ENCODE results near the gene LAMTOR3.

The LAMTOR3 gene

DNA sequence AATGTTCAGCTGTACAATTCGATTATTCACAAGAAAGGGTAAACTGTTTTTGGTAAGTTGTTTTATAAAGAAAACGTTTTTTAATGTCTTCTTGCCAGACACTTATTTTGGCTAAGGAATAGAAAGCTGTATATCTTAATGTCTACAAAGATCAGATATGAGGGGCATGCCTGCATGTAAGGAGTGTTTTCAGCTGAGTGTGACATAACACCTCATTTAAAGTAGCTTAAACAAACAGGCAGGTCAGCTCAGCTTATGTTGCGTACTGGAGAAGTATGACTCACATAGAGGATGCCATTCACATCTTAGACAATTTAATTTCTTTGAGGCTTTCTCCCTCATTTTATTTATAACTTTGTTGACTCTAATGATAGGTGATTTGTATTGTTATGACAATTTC is 30.4 kb downstream of the LAMTOR3 start:
- in situ Hi-C loops (cut with HindIII; ENCODE audit: low sequenced_read_pairs) = no loop called here

DNA sequence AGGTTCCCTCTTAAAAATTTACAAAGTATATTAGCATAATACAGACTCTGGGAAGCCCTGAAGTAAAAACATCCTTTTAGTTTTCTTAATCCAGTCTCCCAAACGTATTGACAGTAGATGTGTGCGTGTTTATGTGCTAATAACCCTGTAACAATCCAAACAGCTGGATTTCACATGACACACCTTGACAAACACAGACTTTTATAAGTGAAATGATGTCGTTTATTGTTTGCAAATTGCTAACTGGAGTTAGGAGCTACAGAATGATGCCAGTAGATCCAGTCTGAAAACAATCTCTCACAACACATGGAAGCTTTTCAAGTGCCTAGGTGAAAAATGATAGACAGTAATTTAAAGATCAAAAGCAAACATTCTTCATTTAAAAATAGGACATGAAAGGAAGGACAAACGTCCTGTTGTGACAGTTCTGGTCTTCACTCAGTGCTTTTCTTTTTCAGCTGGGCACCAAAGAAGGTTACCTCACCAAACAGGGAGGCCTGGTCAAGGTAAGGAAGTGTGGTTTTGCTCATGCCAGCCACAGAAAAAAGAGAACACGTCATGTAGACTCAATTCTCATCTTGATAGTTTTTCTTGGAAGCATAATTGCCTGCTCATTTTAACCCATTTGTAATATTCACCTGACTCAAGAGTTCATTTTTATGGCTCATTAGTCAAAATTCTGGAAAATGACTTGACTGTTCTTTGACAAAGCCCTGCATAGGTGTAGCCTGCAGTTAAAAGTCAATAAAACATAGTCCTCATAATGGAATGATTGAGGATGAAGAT is 32.9 kb downstream of the LAMTOR3 start:
- in situ Hi-C loops (cut with HindIII; ENCODE audit: low sequenced_read_pairs) = no loop called here

DNA sequence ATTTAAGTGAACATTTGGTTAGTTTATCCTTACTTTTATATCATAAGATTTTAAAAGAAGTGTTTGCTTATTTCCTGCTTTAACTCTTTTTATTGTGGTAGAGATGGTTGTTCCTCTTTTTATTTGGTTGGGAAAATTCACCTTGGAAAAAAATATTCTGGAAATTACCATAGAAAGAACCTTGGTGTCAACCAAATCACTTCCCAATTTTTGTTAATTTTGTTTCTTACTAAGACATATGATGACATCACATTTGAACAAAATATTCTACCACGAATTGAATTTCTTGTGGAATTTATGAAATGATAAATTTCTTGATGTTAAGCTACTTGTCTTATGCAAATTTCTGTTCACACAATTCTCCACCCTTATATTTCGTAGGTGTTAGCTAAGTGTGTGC is 33.7 kb downstream of the LAMTOR3 start:
- in situ Hi-C loops (cut with HindIII; ENCODE audit: low sequenced_read_pairs) = no loop called here

DNA sequence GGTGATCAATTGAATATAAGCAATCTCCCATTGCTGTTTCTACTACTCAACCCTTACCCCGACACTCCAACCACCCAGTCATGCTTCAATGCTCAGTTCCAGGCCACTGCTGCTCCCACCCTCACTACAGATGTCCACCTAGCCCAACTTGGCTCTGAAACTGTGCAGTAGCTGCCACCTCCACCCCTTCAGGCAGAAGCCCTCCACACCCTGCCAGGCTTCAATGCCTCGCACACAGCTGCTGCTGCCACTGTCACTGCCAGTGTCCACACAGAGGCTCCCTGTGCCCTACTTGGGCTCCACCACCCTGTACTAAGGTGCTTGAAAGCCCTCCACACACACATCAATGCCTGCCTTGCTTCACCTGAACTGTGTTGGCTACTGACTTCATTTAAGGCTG is 34.6 kb downstream of the LAMTOR3 start:
- in situ Hi-C loops (cut with HindIII; ENCODE audit: low sequenced_read_pairs) = no loop called here

DNA sequence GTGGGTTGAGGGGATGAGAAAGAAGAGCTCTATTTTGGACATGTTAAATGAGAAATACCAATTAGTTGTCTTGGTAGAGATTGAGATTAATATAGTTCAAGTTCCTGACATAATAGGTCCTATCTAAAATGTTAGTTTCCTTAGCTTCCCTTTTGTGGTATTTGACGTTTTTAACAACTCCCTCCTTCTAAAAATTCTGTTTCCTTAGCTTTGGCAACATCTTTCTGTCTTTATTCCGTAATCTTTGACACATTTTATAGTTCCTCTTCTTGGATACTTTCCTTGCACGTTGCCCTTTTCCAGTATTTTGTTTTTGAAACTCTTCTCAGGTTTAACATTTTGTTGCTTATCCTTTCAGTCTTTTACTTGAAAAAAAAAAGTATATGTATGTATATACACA is 36.9 kb downstream of the LAMTOR3 start:
- in situ Hi-C loops (cut with HindIII; ENCODE audit: low sequenced_read_pairs) = no loop called here

DNA sequence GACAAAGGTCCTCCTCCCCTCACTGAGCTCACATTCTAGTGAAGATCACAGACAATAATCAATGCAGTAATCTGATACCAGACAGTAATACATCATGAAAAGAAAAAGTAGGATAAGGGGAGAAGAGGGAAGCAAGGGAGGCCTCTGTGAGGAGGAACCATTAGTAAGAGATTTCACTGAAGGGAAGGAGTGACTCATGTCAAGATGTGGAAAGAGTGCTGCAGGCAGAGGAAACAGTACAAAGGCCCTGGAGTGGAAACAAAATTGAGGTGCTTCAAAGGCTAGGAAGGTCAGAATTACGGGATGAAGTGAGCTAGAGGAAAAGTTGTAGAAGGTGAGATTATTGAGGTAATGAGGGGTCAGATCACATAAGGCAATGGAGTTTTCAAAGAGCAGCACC is 38.1 kb downstream of the LAMTOR3 start:
- in situ Hi-C loops (cut with HindIII; ENCODE audit: low sequenced_read_pairs) = no loop called here

DNA sequence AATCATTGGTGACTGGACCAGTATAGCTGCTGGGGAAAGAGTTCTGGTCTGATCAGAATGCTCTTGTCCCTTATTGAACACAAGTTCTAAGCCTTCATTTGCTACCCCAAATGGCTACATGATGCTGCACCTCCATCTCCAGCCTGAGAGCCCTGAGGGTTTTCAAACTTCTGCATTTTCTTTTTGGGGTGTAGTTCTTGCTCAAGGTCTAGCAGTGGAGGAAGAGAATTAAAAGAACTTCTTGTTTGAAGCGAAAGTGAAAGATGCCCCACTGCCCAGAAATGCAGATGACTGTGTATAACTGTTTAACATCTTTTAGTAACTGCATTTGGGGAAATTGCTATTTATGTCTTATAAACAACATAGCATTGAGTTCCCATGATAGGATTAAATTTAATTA is 38.5 kb downstream of the LAMTOR3 start:
- in situ Hi-C loops (cut with HindIII; ENCODE audit: low sequenced_read_pairs) = no loop called here

DNA sequence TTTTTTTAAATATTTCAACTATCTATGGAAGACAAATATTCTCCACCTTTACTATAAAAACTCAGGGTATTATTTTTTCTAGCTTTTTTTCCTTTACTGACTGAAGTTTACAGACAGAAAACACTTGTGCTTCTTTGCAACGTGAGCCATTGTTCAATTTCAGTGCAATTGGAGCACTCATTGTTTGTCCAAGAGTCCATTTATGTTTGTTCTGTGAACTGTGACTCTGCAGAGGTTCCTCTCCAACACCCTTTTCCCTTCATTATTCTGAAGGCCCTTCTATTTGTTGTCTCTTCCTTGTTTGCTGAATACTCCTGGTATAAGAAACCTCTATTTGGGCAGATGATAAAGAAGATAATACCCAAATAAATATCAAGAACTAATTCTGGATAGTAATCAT is 40.2 kb downstream of the LAMTOR3 start:
- in situ Hi-C loops (cut with HindIII; ENCODE audit: low sequenced_read_pairs) = no loop called here

DNA sequence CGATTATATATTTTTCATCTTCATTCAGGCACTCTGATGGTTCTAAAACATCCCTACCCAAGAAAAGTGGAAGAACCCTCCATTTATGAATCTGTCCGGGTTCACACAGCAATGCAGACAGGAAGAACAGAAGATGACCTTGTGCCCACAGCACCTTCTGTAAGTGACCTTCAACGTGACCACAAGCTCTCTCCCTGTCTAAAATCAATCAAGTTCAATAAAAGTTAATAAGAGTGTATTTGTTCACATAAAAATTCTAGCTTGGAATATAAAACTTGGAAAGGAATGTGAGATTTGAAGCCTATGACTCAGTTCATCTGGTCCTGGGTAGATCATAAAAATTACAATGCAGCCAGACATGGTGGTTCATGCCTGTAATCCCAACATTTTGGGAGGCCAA is 41.0 kb downstream of the LAMTOR3 start:
- in situ Hi-C loops (cut with HindIII; ENCODE audit: low sequenced_read_pairs) = no loop called here

DNA sequence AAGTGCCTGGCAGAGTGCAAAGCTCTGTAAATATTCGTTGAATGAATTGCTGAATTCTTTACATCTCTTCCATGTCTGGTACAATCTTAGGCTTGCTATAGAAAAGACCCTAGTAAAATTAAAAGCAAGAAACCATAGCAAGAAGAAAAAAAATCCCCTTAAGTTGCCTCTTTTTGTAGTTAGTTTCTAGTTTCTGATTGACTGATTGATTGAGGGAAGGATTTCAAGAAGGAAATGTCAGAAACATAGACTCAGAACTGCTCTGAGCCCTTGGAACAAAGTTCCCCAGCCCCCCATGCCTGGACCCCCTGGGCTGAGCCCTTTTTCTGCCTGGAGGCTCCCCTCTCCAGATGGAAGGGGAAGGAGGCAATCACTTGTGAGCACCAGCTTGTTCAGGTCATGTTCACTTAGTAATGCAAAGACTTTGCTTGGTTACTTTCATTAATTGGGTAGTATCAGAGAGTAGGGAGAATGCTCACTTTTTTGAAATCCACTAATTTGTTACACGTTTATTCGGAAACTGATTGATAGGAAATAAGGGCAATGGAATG is 42.0 kb downstream of the LAMTOR3 start:
- in situ Hi-C loops (cut with HindIII; ENCODE audit: low sequenced_read_pairs) = no loop called here

DNA sequence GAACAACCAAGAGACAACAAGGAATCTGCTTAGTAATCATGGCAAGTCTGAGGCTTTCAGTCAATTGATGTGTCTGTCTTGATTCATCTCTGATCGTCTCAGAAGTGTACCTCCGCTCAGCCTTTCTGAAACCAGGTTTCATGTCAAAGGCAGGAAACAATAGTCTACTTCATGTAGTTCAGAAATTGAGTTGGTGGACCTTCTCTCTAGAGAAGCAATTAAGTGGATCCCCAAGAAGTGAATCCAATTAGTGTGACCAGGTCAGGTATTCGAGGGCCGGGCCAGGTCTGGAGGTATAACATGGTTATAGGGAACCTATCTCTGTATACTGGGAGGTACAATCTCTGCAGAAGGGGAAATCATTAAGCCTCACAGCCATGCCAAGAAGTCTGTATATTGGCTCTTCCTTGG is 45.6 kb downstream of the LAMTOR3 start:
- in situ Hi-C loops (cut with HindIII; ENCODE audit: low sequenced_read_pairs) = no loop called here

DNA sequence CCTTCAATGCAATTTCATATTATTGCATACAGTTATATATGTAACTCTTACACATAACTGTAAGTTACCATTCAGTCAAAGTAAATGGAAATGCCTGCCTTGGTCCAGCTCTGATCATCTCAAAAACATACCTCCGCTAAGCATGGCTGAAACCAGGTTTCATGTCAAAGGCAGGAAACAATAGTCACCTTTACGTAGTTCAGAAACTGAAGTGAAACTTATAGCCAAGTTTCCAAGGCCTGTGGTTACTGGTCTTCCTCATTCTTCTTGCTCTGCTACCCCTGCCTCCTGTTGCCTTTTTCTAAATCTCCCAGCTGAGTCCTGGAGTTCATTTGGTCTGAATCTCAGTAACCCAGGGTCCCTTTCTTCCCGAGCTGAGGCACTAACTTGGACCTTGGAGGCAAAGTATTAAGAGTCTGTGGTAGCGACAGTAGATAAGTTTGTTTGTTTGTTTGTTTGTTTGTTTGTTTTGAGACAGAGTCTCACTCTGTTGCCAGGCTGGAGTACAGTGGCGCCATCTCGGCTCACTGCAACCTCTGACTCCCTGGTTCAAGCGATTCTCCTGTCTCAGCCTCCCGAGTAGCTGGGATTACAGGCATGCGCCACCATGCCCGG is 46.8 kb downstream of the LAMTOR3 start:
- in situ Hi-C loops (cut with HindIII; ENCODE audit: low sequenced_read_pairs) = no loop called here

DNA sequence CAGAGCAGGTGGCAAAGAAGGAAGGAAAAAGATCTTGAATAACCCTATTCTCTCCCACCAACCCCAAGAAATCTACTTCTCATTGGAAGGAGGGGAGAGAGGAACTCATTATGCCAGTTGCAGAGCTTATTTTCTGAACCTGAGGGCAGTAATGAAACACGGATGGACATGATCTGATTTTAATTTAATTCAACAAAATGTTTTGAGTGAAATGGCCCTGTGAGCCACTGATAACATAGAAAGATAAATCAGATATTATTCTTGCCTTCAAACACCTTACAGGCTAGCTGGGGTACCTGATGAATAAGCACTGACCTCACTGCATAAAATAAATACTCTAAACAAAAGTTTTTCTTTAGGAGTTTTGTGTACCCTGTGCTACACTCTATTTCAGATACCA is 47.3 kb downstream of the LAMTOR3 start:
- in situ Hi-C loops (cut with HindIII; ENCODE audit: low sequenced_read_pairs) = no loop called here

DNA sequence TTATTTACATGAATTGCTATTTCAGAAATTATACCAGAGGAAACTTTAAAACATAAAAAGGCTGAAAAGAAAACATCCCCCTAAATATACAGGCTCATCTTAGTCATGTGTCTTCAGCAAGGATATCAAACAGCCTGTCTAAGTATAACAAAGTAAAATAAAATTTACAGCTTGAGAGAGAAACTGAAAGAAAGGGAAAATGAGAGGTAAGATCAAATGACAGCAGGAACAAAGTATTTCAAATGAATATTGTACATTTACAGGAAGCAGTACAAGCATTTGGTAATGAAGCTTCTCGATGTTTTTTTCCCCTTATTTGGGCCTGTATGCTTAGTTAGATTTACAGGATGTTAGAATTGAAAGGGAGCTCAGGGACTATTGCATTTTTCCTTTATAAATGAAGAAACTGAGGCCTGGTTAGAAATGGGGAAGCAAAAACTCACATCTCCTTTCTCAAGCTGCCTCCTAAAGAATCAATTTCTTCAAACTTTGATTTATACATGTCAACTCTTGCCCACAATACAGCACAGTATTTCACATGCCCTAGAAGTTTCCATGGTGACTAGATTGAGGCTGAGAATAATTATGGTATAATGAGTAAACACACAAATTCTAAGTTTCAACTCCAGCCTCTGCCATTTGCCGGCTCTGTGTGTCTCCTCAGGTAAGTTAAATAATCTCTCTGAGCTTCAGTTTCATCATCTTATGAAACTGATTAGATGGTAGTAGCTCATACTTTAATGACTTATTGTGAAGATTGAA is 48.3 kb downstream of the LAMTOR3 start:
- in situ Hi-C loops (cut with HindIII; ENCODE audit: low sequenced_read_pairs) = no loop called here

DNA sequence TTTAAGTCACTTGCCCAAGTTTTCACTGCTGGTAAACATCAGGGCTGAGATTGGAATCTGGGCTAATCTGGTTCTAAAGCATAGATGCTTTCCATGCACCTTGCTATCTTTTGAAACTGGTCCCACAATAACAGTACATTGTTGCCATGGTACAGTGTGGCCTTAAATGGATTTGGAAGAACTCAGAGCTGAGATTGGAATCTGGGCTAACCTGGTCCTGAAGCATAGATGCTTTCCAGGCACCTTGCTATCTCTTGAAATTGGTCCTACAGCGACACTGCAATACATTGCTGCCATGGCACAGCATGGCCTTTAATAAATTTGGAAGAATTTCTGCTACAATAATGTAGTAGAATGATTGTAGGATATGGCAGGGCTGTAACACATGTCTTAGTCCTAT is 49.0 kb downstream of the LAMTOR3 start:
- in situ Hi-C loops (cut with HindIII; ENCODE audit: low sequenced_read_pairs) = no loop called here

DNA sequence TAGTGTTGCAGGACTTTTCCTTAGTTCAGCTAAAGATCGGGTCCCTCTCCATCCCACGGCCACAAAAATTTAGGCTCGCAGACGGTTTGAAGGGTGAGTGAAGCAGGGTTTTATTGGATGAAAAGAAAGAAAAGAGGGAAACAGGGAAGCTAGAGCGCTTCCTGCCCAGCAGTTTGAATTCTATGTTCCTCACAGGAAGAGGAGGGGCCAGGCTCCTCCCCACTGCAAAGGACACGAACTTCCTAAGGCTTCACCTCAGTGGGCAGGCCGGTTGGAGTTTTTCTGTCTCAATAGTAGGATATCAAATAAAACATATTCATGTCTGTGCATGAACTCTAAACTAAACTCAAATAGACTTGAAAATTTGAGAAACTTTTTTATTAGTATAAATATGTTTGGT is 50.2 kb downstream of the LAMTOR3 start:
- in situ Hi-C loops (cut with HindIII; ENCODE audit: low sequenced_read_pairs) = no loop called here

DNA sequence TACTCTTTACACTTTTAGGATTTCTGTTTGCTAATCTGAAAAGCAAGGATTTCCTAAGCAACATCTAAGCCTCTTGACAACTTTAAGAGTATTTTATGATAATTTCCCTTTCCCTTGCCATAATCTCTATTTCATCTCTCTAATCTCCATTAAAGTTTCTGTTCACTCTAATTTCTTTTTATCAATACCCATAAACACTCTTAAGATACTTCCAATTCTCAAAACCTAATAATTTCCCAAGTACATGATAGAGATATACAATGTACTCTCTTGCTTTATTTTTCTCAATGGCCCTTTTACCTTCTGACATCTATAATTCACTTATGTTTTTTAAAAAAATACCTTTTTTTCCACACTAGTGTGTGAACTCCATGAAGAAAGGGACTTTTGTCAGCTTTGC is 50.8 kb downstream of the LAMTOR3 start:
- in situ Hi-C loops (cut with HindIII; ENCODE audit: low sequenced_read_pairs) = no loop called here

DNA sequence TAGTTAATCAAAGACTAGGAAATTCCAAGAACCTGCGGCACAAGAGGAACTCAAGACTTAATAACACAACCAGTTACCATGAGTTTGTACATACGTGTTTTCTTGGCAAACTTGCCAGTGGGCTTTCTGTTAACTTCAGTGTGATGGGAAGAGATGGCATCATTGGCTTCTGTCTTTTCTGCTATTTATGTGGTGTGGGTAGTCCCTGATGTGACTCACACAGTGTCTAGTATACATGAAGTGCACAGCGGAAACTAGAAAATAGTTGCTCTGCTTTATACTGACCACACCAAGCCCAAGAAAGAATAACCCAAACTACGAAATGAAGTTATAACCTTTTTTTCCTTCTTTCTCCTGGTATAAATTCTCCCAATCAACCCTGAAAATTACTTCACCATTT is 53.1 kb downstream of the LAMTOR3 start:
- in situ Hi-C loops (cut with HindIII; ENCODE audit: low sequenced_read_pairs) = no loop called here

DNA sequence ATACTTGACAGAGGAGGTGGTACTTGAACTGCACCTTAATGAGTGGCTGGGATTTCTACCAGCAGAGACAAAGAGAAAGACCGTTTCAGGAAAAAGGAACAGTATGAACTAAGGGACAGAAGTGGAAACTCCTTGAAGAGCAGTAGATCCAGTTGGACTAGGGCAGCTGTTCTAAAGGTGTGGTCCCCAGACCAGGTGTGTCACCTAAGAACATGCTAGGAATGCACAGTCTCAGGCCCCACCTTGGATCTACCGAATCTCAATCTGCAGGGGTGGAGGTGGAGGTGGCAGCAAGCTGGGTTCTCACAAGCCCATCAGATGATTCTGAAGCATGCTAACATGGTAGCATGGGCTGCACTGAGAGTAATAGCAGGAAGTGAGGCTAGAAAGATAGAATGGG is 55.3 kb downstream of the LAMTOR3 start:
- in situ Hi-C loops (cut with HindIII; ENCODE audit: low sequenced_read_pairs) = no loop called here

DNA sequence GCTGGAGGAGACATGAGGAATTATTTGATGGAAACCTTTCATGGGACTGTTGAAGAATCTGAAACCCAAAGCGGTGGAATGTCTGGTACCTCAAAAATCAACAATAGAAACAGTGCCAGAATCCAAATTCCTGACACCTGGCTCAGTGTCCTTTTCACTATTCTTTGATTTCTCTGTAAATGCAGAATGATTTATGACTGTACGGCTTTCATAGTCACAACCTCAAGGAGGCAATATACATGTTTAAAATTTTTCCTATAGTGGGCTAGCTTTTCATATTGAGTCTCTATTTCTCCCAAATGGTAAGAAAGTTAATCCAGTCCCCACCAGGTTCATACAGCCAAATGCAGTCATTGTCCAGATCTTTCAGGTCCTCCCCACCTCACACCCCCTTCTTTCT is 58.3 kb downstream of the LAMTOR3 start:
- in situ Hi-C loops (cut with HindIII; ENCODE audit: low sequenced_read_pairs) = no loop called here

DNA sequence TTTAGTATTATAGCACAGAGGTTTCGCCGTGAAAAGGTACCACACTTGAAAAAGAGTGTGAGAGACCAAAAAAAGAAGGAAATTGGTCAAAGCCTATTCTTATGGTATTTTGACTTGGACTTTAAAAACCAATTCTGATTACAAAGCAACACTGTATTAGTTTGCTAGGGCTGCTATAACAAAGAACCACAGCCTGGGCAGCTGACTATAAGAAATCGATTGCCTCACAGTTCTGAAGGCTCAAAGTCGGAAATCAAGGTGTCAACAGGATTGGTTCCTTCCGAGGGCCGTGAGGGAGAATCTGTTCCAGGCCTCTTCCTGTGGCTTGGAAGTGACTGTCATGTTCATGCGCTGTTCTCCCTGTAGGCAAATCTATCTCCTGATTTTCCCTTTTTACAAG is 59.7 kb downstream of the LAMTOR3 start:
- in situ Hi-C loops (cut with HindIII; ENCODE audit: low sequenced_read_pairs) = no loop called here

DNA sequence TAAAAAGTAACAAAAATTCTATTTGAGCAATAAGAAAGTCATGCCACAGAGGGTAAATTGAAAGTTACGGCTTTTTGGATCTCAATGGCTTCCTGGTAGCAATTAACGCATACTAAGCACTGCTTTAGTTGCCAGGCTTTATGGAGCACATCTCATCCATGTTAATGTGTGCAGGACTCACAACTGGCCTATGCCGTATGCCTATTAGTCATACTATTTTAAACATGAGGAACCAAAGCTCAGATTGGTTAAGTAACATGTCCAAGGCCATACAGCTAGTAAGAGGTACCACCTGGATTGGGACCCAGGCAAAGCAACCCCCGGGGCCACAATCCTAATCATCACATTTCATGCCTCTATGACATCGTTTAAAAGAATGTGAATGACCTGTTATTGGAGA is 60.5 kb downstream of the LAMTOR3 start:
- in situ Hi-C loops (cut with HindIII; ENCODE audit: low sequenced_read_pairs) = no loop called here
